Erythroblast (primary cell): ENCODE data around the gene CLPSL2.
"Not testable (repeated sequence)": the region's sequence is repeated elsewhere in the genome, so short reads cannot be mapped to it uniquely, and the experiment has no call there.

Experiments
- DNase-seq, 2 experiments: peaks; one replicate each; lab custom pipeline; 2025; lab: John Stamatoyannopoulos, UW
- GATA1 ChIP-seq: IDR thresholded peaks from 2 replicates; pipeline ENCODE4 v1.6.1; 2011; ENCODE audit warnings: low read depth, mild to moderate bottlenecking, control low read depth, low read length, moderate library complexity
- POLR2A ChIP-seq: IDR thresholded peaks from 2 replicates; pipeline ENCODE4 v1.6.1; 2011; ENCODE audit warnings: mild to moderate bottlenecking, low read length

The CLPSL2 gene, protein sequence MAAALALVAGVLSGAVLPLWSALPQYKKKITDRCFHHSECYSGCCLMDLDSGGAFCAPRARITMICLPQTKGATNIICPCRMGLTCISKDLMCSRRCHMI

DNA sequence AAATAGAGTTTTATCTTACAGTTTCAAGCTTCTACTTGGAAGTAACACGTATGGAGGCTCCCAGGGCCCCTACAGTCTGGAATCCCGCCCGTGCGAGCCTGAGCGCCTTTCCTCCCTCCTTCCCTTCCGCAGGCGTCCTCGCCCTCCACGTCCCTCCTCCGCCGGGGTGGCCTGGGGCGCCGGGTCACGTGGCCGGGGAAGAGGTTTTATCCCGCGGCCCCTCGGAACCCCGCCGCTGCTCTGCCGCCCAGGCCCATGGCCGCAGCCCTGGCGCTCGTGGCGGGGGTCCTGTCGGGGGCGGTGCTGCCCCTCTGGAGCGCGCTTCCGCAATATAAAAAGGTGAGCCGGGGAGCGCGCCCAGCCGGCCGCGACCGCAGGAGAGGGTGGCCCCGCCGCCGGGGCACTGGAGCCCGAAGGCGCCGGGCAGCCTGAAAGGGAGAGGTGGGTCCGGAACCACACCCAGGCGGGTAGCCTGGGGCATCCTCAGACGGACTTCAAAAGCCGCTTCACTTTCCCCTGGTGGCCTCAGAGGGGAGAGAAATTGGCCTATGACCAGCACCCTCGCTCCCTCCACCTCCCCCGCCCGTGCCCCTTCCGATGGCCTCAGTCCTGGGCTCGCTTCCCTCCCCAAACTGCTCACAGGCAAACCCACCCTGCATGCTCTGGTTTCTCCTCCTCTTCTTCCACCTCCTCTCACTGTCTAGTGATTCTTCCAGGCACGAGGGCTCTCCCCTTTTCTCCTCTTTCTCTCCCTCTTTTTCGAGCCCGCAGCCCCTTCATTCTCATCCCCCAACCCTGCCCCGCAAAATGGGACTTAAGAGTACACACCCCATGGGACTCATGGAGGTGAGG, at the start of gene CLPSL2:
TSS of gene CLPSL2 (plus strand) at position 235 of the 852 bp plus-strand sequence. CDS start at position 256, 21 bp downstream.
- no peak for TF ChIP-seq POLR2A
- no peak for TF ChIP-seq GATA1
- no peak for DNase-seq

- peak in 1 of 2 experiments; percentile 83 for DNase-seq
- TF ChIP-seq POLR2A (peak; percentile 82), GATA1 (no peak)
Measured at GRCh38 chr6:35727231-35727934, 49.0 kb upstream of the CLPSL2 start.

DNA sequence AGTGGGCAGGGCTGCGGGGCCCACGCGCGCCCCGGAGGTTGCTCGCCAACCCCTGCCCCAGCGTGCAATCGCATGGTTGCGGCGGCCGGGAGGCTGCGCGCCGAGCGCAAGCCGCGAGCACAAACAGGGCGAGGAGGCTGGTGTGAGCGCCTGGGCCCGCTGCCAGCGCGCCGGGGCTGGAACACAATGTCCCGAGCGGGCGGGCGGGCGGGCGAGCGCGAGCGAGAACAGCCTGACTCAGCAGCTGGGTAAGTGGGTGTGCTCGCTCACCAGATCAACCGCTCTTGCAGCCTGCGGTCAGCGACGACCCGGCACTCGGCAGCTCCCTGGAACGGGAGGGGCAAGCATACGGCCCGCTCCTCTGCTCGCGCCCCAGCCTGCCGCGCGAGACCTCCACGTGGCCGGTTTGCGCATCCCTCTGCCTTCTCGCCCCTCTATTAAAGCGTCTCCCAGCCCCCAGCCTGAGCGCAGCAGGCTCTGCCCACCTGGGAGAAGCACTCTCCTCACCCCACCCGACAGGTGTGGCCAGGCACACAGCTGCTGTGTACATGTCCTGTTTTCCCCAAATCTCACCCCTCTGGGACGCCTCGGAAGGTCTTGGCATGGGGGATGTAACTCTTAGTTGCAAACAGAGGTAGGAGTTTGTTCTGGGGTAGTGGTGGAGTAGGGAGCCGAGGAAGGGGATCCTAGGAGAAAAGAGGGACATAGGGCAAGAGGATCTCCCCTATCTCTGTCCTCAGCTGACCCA, 48.3 kb upstream of the CLPSL2 start:
- no peak for TF ChIP-seq GATA1
- peak; percentile 82 for TF ChIP-seq POLR2A
- peak; percentile 96 to 97 for DNase-seq

GRCh38 chr6:35728683-35729678, 47.4 kb upstream of the CLPSL2 start:
- TF ChIP-seq GATA1: no peak
- no peak for TF ChIP-seq POLR2A
- DNase-seq: peak in 1 of 2 experiments; percentile 44

GRCh38 chr6:35729722-35730121, 46.7 kb upstream of the CLPSL2 start:
- peak in 1 of 2 experiments; percentile 27 for DNase-seq
- no peak for TF ChIP-seq POLR2A
- TF ChIP-seq GATA1: no peak

DNA sequence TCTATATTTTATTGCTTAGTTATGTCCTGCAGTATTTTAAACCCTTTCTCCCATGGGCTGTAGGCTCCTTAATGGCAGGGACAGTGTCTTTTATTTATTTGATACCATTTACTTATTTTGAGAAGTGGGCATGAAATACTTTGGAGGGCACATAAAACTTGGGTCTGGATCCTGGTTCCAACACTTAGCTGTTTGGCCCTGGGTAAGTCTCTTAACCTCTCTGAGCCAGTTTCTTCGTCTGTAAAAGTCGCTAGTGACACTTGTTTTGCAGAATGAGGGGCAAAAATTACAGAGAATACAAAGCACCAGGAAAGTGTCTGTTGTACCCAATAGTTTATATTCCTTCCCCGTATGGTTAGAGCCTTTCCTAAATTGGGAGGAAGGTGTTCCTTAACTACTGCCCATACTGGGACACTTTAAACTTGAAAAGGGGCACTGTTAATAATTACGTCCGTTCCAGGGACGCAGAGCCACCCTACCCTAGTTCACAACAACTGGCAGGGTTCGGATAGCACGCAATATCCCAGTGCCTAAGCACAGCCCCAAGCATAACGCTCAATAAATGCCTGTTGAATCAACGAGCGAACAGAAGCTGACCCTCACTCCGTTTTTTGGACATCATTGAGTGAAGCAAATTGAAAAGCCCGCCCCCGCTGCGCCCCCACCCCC, 45.5 kb upstream of the CLPSL2 start:
- TF ChIP-seq GATA1 (no peak), POLR2A (no peak)
- DNase-seq: peak in 1 of 2 experiments; percentile 48

GRCh38 chr6:35731414-35731735, 45.0 kb upstream of the CLPSL2 start:
- peak; percentile 85 for TF ChIP-seq POLR2A
- TF ChIP-seq GATA1: no peak
- peak; percentile 89 to 91 for DNase-seq

- peak; percentile 83 to 86 for DNase-seq
- TF ChIP-seq GATA1 (no peak), POLR2A (peak; percentile 85)
Measured at GRCh38 chr6:35731736-35732532, 44.5 kb upstream of the CLPSL2 start.

GRCh38 chr6:35733633-35734032, 42.8 kb upstream of the CLPSL2 start:
- DNase-seq: no peak
- TF ChIP-seq GATA1 (no peak), POLR2A (no peak)

GRCh38 chr6:35734319-35734718, 42.1 kb upstream of the CLPSL2 start:
- DNase-seq: not testable (repeated sequence)

DNA sequence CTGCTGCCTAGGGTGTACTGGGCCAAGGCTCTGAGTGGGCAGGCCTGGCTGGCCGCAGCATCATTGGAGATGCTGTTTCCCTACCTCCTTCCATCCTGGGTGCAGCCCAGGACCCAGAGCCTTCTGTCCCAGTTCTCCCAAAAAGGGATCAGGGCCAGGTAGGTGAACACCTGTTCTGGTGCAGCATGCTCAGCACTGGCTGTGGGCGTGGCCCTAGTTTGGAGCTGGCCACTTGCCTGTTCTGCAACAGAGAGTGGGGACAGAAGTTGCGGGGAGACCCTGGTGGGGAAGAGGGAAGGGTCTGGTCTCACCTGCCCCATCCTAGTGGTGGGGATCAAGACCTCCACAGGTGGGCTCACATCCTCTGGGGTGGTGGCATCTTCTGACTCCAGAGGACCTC, 40.9 kb upstream of the CLPSL2 start:
- TF ChIP-seq GATA1 (no peak), POLR2A (no peak)
- DNase-seq: no peak
